GM21528 (cell line): ENCODE data around the gene HSPH1.
"Not testable (repeated sequence)": the region's sequence is repeated elsewhere in the genome, so short reads cannot be mapped to it uniquely, and the experiment has no call there.

Source experiments
- ATAC-seq: cut with Tn5 transposase; IDR thresholded peaks from one replicate; pipeline ENCODE4 v1.9.1; 2021; ENCODE audit warnings: mild to moderate bottlenecking, moderate library complexity; ENCODE audit not compliant: unreplicated experiment, low FRiP score

The HSPH1 gene

GRCh38 chr13:31101472-31102170 lies 60.1 kb downstream of the HSPH1 start:
- ATAC-seq, result no peak

- ATAC-seq, result no peak
These were observed 61.0 kb downstream of the HSPH1 start for GRCh38 chr13:31100721-31101120.

- ATAC-seq, result not testable (repeated sequence)
These were observed 63.7 kb downstream of the HSPH1 start for GRCh38 chr13:31097911-31098434.

- ATAC-seq, result no peak
These were observed 64.9 kb downstream of the HSPH1 start for GRCh38 chr13:31096654-31097302.

- ATAC-seq, result no peak
These were observed 67.2 kb downstream of the HSPH1 start for GRCh38 chr13:31094331-31095015.

GRCh38 chr13:31093145-31093885 lies 68.4 kb downstream of the HSPH1 start:
- ATAC-seq, result no peak

- ATAC-seq, result no peak
These were observed 69.1 kb downstream of the HSPH1 start for GRCh38 chr13:31092646-31093045.

GRCh38 chr13:31090961-31091624 lies 70.6 kb downstream of the HSPH1 start:
- no peak for ATAC-seq

- no peak for ATAC-seq
These were observed 71.6 kb downstream of the HSPH1 start for GRCh38 chr13:31090096-31090495.

GRCh38 chr13:31089649-31090048 lies 72.1 kb downstream of the HSPH1 start:
- ATAC-seq, result no peak

GRCh38 chr13:31088826-31089420 lies 72.8 kb downstream of the HSPH1 start:
- no peak for ATAC-seq
